Measurements from ENCODE around the gene EPS15.
"Not testable (repeated sequence)": the region's sequence is repeated elsewhere in the genome, so short reads cannot be mapped to it uniquely, and the experiment has no call there.

The EPS15 gene

GRCh38 chr1:51422367-51423072, 96.5 kb downstream of the EPS15 start:
- DNase-seq: no peak

GRCh38 chr1:51421964-51422363, 97.1 kb downstream of the EPS15 start:
- peak; percentile 77 for DNase-seq

GRCh38 chr1:51420867-51421627, 98.0 kb downstream of the EPS15 start:
- DNase-seq: no peak

- peak; percentile 79 for DNase-seq
Observed at GRCh38 chr1:51418384-51418959, 100.6 kb downstream of the EPS15 start.

- no peak for DNase-seq
Observed at GRCh38 chr1:51417496-51418383, 101.3 kb downstream of the EPS15 start.

GRCh38 chr1:51416910-51417309, 102.2 kb downstream of the EPS15 start:
- no peak for DNase-seq

- DNase-seq: no peak
Observed at GRCh38 chr1:51415963-51416362, 103.1 kb downstream of the EPS15 start.

- DNase-seq: no peak
Observed at GRCh38 chr1:51414811-51415210, 104.3 kb downstream of the EPS15 start.

GRCh38 chr1:51411820-51412219, 107.2 kb downstream of the EPS15 start:
- DNase-seq: not testable (repeated sequence)

- no peak for DNase-seq
Observed at GRCh38 chr1:51410568-51411460, 108.3 kb downstream of the EPS15 start.

- not testable (repeated sequence) for DNase-seq
Observed at GRCh38 chr1:51409755-51410541, 109.1 kb downstream of the EPS15 start.

GRCh38 chr1:51392241-51392640, 126.8 kb downstream of the EPS15 start:
- no peak for DNase-seq

- not testable (repeated sequence) for DNase-seq
Observed at GRCh38 chr1:51390641-51391040, 128.4 kb downstream of the EPS15 start.

GRCh38 chr1:51387288-51387687, 131.8 kb downstream of the EPS15 start:
- not testable (repeated sequence) for DNase-seq

- DNase-seq: not testable (repeated sequence)
Observed at GRCh38 chr1:51386259-51386658, 132.8 kb downstream of the EPS15 start.

GRCh38 chr1:51385776-51386175, 133.3 kb downstream of the EPS15 start:
- DNase-seq: no peak

GRCh38 chr1:51381964-51382363, 137.1 kb downstream of the EPS15 start:
- no peak for DNase-seq

- no peak for DNase-seq
Observed at GRCh38 chr1:51380936-51381335, 138.1 kb downstream of the EPS15 start.

GRCh38 chr1:51378871-51379270, 140.2 kb downstream of the EPS15 start:
- no peak for DNase-seq

- no peak for DNase-seq
Observed at GRCh38 chr1:51373898-51374297, 145.2 kb downstream of the EPS15 start.

GRCh38 chr1:51372561-51372960, 146.5 kb downstream of the EPS15 start:
- no peak for DNase-seq
